ENCODE measurements around the gene FFAR3.
A peak's percentile ranks its signal among the peaks of the same experiment; 100 is the strongest.
"Not testable (repeated sequence)": the region's sequence is repeated elsewhere in the genome, so short reads cannot be mapped to it uniquely, and the experiment has no call there.

Gene FFAR3

DNA sequence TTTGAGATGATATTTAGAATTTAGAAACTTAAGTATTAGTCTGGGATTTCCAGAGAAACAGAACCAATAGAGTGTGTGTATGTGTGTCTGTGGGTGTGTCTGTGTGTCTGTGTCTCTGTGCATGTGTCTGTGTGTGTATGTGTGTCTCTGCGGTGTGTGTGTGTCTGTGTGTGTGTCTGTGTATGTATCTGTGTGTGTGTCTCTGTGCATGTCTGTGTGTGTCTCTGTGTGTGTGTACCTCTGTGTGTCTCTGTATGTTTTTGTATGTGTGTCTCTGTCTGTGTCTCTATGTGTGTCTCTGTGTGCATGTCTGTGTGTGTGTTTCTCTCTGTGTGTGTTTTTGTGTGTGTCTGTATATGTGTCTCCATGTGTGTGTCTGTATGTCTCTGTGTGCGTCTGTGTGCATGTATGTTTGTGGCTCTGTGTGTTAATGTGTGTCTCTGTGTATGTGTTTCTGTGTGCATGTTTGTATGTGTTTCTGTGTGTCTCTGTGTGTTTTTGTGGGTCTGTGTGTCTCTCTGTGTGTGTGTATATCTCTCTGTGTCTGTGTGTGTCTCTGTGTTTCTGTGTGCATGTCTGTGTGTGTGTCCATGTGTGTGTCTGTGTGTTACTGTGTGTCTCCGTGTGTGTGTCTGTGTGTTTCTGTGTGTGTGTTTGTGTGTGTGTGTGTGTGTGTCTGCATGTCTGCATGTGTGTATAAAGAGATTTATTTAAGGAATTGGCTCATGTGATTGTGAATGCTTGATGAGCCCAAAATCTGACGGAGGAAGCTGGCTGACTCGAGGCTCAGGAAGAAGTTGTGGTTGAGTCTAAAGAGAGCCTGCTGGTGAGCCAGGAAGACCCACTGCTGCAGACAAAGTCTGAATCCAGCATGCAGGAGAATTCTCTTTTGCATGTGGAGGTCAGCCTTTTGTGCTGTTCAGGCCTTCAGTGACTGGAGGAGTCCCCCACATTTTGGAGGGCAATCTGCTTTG, 34.8 kb downstream of the FFAR3 start:
- Mint-ChIP-seq H3K4me1 (no peaks in the 10 kb centered on the region), H3K27ac (no peak overlapping the region), H3K36me3 (no peaks in the 10 kb centered on the region), H3K9me3 (no peaks in the 10 kb centered on the region), H3K27me3 (no peaks in the 10 kb centered on the region), H3K4me3 (no peak overlapping the region)
- ATAC-seq, result no peak

DNA sequence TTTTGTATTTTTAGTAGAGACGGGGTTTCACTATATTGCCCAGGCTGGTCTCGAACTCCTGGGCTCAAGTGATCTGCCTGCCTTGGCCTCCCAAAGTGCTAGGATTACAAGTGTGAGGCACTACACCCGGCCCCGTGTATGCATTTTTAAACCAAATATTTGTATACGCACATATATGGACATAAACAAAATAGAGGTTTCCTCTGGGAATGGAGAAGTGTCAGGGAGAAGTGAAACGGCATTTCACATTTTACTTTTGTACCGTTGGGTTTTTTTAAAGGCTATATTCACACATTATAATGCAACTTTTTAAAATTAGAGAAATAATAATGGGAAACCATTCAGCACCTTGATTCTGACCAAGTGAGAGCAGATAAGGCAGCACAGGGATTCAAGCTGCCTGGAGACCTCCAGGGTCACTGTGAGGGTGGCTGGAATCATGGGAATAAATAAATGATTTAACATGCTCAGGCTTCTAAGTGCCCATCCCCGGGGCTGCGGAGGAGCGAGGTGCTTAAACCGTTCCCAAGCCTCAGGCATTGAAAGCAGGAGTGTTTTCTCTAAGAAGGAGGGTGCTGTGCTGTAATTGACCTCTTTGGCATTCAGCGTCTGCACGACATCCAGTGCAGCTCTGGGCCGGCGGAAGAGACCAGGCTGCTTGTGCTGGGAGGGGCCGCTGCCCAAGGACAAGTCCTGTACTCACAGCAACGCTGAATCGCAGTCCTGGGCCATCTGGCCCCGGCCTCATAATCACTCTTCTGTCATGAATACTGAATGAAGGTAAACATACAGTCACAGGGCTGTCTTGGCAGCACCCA, 37.3 kb downstream of the FFAR3 start:
- Mint-ChIP-seq H3K9me3 (no peaks in the 10 kb centered on the region), H3K4me3 (no peak overlapping the region), H3K27me3 (peaks cover 14% of the 10 kb centered on the region), H3K27ac (no peak overlapping the region), H3K36me3 (no peaks in the 10 kb centered on the region), H3K4me1 (no peaks in the 10 kb centered on the region)
- ATAC-seq, result no peak

DNA sequence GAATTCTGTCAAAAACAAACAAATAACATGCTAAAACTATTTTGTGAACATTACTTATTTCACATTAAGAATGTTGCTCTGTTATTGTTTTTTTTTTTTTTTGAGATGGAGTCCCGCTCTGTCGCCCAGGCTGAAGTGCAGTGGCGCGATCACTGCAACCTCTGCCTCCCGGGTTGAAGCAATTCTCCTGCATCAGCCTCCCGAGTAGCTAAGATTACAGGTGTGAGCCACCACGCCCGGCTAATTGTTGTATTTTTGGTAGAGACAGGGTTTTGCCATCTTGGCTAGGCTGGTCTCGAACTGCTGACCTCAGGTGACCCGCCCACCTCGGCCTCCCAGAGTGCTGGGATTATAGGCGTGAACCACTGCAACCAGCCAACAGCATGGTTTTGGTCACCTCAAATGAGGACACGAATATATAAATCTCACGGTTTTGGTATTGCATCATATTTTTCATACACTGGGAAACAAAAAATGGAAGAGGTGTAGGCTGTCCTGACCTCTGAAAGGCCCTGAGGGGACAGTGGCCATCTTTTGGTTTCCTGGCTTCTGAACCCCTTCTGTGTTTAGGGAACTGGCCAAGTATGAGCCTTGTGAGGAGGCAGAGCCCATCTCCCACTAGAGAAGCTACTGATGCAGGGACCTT, 38.1 kb downstream of the FFAR3 start:
- Mint-ChIP-seq H3K4me3 (no peak overlapping the region), H3K9me3 (no peaks in the 10 kb centered on the region), H3K27ac (no peak overlapping the region), H3K4me1 (peaks cover 2% of the 10 kb centered on the region), H3K27me3 (peaks cover 20% of the 10 kb centered on the region), H3K36me3 (no peaks in the 10 kb centered on the region)
- no peak for ATAC-seq

DNA sequence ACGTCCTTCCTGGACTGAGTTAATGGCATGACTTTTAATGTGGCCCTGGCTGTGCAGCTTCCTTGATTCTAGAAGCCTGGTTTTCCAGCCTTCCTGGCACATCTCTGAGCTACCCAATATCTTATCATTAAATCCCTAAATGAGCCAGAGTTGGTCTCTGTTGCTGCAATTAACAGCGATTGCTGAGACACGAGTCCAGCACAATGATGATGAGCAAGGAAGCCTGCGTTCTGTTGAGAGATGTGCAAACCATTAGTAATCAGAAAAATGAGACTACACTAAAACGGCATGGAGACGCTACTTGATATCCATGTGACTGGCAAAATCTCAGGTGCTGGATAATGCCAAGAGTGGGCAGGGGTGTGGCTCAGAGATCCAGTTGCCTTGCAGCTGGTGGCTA, 38.8 kb downstream of the FFAR3 start:
- peaks cover 9% of the 10 kb centered on the region for H3K4me1 Mint-ChIP-seq
- no peaks in the 10 kb centered on the region for H3K36me3 Mint-ChIP-seq
- no peak for ATAC-seq
- H3K4me3 Mint-ChIP-seq, result no peak overlapping the region
- no peaks in the 10 kb centered on the region for H3K9me3 Mint-ChIP-seq
- no peak overlapping the region for H3K27ac Mint-ChIP-seq
- peaks cover 25% of the 10 kb centered on the region for H3K27me3 Mint-ChIP-seq

GRCh38 chr19:35398570-35398969, 40.3 kb downstream of the FFAR3 start:
- H3K9me3 Mint-ChIP-seq, result no peaks in the 10 kb centered on the region
- ATAC-seq, result no peak
- H3K27me3 Mint-ChIP-seq, result peaks cover 25% of the 10 kb centered on the region
- H3K36me3 Mint-ChIP-seq, result no peaks in the 10 kb centered on the region
- no peak overlapping the region for H3K27ac Mint-ChIP-seq
- H3K4me1 Mint-ChIP-seq, result peaks cover 10% of the 10 kb centered on the region
- no peak overlapping the region for H3K4me3 Mint-ChIP-seq

DNA sequence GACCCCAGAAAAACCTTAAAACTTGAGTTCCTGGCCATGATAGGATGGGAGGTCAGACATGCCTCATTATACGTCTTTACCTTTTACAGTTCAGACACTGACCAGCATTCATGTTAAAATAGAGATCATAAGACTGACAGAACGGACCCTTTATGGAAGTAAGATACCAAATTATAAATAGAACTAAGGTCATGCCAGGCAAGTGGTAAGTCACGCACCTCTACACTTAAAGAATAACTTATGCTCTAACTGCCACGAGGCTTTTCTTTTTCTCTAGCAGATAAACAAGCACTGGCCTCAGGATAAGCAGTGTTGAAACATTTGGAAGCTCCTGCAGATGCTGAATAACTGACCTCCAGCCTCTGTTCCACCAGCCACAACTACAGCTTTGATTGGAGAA, 41.0 kb downstream of the FFAR3 start:
- H3K36me3 Mint-ChIP-seq, result no peaks in the 10 kb centered on the region
- ATAC-seq, result no peak
- no peak overlapping the region for H3K27ac Mint-ChIP-seq
- H3K4me3 Mint-ChIP-seq, result no peak overlapping the region
- peaks cover 25% of the 10 kb centered on the region for H3K27me3 Mint-ChIP-seq
- H3K4me1 Mint-ChIP-seq, result peaks cover 10% of the 10 kb centered on the region
- H3K9me3 Mint-ChIP-seq, result no peaks in the 10 kb centered on the region

GRCh38 chr19:35399948-35400772, 41.9 kb downstream of the FFAR3 start:
- Mint-ChIP-seq H3K4me3 (no peak overlapping the region), H3K36me3 (no peaks in the 10 kb centered on the region), H3K9me3 (no peaks in the 10 kb centered on the region), H3K27me3 (peaks cover 25% of the 10 kb centered on the region), H3K27ac (no peak overlapping the region), H3K4me1 (peaks cover 10% of the 10 kb centered on the region)
- ATAC-seq, result no peak

DNA sequence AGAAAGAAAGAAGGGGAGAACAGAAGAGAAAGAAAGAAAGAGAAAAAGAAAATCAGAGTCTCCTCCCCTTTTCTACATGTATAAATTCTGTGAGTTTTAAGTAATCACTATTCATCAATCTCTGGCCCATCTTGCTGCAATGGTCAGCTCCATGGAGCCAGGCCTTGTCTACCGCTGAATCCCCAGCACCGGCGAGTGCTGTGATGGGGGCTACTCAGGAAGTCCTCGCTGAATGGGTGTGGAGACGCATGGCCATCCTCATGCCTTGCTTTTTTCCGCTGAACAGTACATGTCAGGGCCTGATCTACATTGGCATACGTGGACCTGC, 42.5 kb downstream of the FFAR3 start:
- H3K4me1 Mint-ChIP-seq, result peaks cover 10% of the 10 kb centered on the region
- H3K9me3 Mint-ChIP-seq, result no peaks in the 10 kb centered on the region
- H3K4me3 Mint-ChIP-seq, result no peak overlapping the region

GRCh38 chr19:35401416-35401815, 43.2 kb downstream of the FFAR3 start:
- peaks cover 35% of the 10 kb centered on the region for H3K27me3 Mint-ChIP-seq
- not testable (repeated sequence) for H3K27ac Mint-ChIP-seq, H3K36me3 Mint-ChIP-seq, ATAC-seq, H3K4me3 Mint-ChIP-seq, H3K9me3 Mint-ChIP-seq
- peaks cover 10% of the 10 kb centered on the region for H3K4me1 Mint-ChIP-seq

More for the DNA sequence above, 42.5 kb downstream of the FFAR3 start:
- Mint-ChIP-seq H3K36me3 (no peaks in the 10 kb centered on the region), H3K27ac (no peak overlapping the region), H3K27me3 (peaks cover 30% of the 10 kb centered on the region)
- no peak for ATAC-seq

- no peak for ATAC-seq
- Mint-ChIP-seq H3K27ac (no peak overlapping the region), H3K4me1 (peaks cover 14% of the 10 kb centered on the region), H3K4me3 (no peak overlapping the region), H3K36me3 (no peaks in the 10 kb centered on the region), H3K27me3 (peaks cover 35% of the 10 kb centered on the region), H3K9me3 (no peaks in the 10 kb centered on the region)
These were observed 45.0 kb downstream of the FFAR3 start for GRCh38 chr19:35403116-35403760.

DNA sequence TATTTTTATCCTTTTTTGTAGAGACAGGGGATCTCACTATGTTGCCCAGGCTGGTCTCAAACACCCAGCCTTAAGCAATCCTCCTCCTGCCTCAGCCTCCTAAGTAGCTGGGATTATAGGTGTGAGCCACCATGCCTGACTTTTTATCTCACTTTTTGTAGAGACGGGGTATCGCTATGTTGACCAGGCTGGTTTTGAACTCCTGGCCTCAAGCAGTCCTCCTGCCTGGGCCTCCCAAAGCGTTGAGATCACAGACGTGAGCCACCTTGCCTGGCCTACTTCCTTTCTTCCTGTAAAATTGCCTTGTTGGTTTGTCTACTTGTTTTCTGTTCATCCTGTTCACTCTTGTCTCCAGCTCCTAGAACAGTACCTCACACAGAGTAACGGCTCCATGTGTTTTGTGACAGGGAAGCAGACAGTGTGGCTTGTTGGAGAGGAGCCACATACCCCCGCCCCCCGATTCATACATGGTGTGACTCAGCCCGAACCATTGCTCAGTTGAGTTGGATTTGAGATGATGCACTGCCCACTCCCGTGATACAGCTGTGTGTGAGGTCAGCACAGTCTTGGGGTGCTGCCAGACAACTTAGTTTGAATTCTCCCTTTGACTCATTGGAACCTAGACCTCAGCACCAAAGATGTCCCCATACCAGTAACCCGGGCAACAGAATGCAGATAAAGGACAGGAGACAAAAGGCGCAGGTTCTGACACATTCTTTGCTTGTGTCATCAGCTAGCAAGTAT, 46.8 kb downstream of the FFAR3 start:
- H3K4me1 Mint-ChIP-seq, result peaks cover 22% of the 10 kb centered on the region
- no peaks in the 10 kb centered on the region for H3K9me3 Mint-ChIP-seq
- no peaks in the 10 kb centered on the region for H3K36me3 Mint-ChIP-seq
- H3K27ac Mint-ChIP-seq, result no peak overlapping the region
- peak; percentile 74 for ATAC-seq
- H3K27me3 Mint-ChIP-seq, result peaks cover 26% of the 10 kb centered on the region
- H3K4me3 Mint-ChIP-seq, result no peak overlapping the region

DNA sequence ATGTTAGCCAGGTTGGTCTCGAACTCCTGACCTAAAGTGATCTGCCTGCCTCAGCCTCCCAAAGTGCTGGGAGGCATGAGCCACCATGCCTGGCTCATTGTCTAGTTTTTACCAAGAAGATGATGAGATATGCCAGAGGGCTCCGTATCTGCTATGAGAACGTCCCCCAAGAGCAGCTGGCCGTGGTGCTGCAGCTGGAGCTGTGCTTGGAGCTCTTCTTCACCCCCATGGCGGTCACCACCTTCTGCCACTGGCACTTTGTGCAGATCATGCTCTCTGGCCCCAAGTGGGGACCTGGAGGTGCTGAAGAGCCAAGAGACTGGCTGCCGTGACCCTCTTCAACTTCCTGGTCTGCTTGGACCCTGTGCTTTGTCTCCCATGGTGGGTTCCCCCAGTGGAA, 49.4 kb downstream of the FFAR3 start:
- H3K27ac Mint-ChIP-seq, result no peak overlapping the region
- peaks cover 12% of the 10 kb centered on the region for H3K4me1 Mint-ChIP-seq
- no peak for ATAC-seq
- no peak overlapping the region for H3K4me3 Mint-ChIP-seq
- no peaks in the 10 kb centered on the region for H3K36me3 Mint-ChIP-seq
- no peaks in the 10 kb centered on the region for H3K9me3 Mint-ChIP-seq
- peaks cover 10% of the 10 kb centered on the region for H3K27me3 Mint-ChIP-seq

GRCh38 chr19:35408284-35409171, 50.3 kb downstream of the FFAR3 start:
- ATAC-seq, result peak; percentile 92
- no peak overlapping the region for H3K4me3 Mint-ChIP-seq
- no peaks in the 10 kb centered on the region for H3K36me3 Mint-ChIP-seq
- H3K27me3 Mint-ChIP-seq, result peaks cover 10% of the 10 kb centered on the region
- peak overlapping the region; percentile 14 for H3K27ac Mint-ChIP-seq
- peaks cover 12% of the 10 kb centered on the region for H3K4me1 Mint-ChIP-seq
- H3K9me3 Mint-ChIP-seq, result no peaks in the 10 kb centered on the region

Data from stimulated activated memory B cell treated with anti-CD40 and anti-IgM and Interleukin-4, amounts not matched to agents 10 μg/mL and 1 μg/mL and 100 μg/mL, for 72 hours (primary cell).